Stimulated activated CD8-positive, alpha-beta memory T cell treated with anti-CD3 and anti-CD28 coated beads, Interleukin-7, amount 100 ng/mL, for 24 hours (primary cell): ENCODE measurements around the gene PTCSC3.

Experiments used
- DNase-seq: peaks from one replicate; pipeline ENCODE4 v3.0.0-alpha.2; 2020; ENCODE audit warnings: low read depth

PTCSC3 gene

GRCh38 chr14:36176524-36176923, at the start of gene PTCSC3:
Gene PTCSC3 (minus strand): TSS chr14:36176722.
- no peak for DNase-seq

- DNase-seq, result no peak
These were observed 49.6 kb upstream of the PTCSC3 start for GRCh38 chr14:36226164-36226563.

GRCh38 chr14:36224176-36224575, 47.7 kb upstream of the PTCSC3 start:
- DNase-seq, result no peak

- no peak for DNase-seq
These were observed 47.0 kb upstream of the PTCSC3 start for GRCh38 chr14:36223558-36223957.

GRCh38 chr14:36222952-36223468, 46.5 kb upstream of the PTCSC3 start:
- no peak for DNase-seq

GRCh38 chr14:36222337-36222736, 45.8 kb upstream of the PTCSC3 start:
- no peak for DNase-seq

GRCh38 chr14:36221112-36221511, 44.6 kb upstream of the PTCSC3 start:
- no peak for DNase-seq

GRCh38 chr14:36217732-36218131, 41.2 kb upstream of the PTCSC3 start:
- DNase-seq, result no peak

GRCh38 chr14:36217027-36217426, 40.5 kb upstream of the PTCSC3 start:
- DNase-seq, result no peak

GRCh38 chr14:36215217-36215598, 38.7 kb upstream of the PTCSC3 start:
- no peak for DNase-seq

- no peak for DNase-seq
These were observed 38.1 kb upstream of the PTCSC3 start for GRCh38 chr14:36214476-36215216.

GRCh38 chr14:36212987-36213386, 36.5 kb upstream of the PTCSC3 start:
- no peak for DNase-seq

- no peak for DNase-seq
These were observed 36.1 kb upstream of the PTCSC3 start for GRCh38 chr14:36212577-36212976.

GRCh38 chr14:36208690-36209278, 32.3 kb upstream of the PTCSC3 start:
- no peak for DNase-seq

- no peak for DNase-seq
These were observed 31.0 kb upstream of the PTCSC3 start for GRCh38 chr14:36207500-36207899.

GRCh38 chr14:36204461-36205073, 28.0 kb upstream of the PTCSC3 start:
- no peak for DNase-seq

- no peak for DNase-seq
These were observed 21.9 kb upstream of the PTCSC3 start for GRCh38 chr14:36198378-36198777.

- DNase-seq, result no peak
These were observed 18.1 kb upstream of the PTCSC3 start for GRCh38 chr14:36194663-36195062.

GRCh38 chr14:36192530-36192929, 16.0 kb upstream of the PTCSC3 start:
- DNase-seq, result no peak

GRCh38 chr14:36183402-36183801, 6.9 kb upstream of the PTCSC3 start:
- DNase-seq, result no peak

GRCh38 chr14:36181417-36181816, 4.9 kb upstream of the PTCSC3 start:
- DNase-seq, result no peak

- no peak for DNase-seq
These were observed 967 bp upstream of the PTCSC3 start for GRCh38 chr14:36177489-36177888.

GRCh38 chr14:36174767-36175424, 1.6 kb downstream of the PTCSC3 start:
- DNase-seq, result no peak
